Measurements from ENCODE around the gene FRG2B.
A peak's percentile ranks its signal among the peaks of the same experiment; 100 is the strongest.
"Not testable (repeated sequence)": the region's sequence is repeated elsewhere in the genome, so short reads cannot be mapped to it uniquely, and the experiment has no call there.

The FRG2B gene

GRCh38 chr10:133626695-133627094, at the start of gene FRG2B:
Gene FRG2B (minus strand): TSS chr10:133626795. CDS start chr10:133626742, 53 bp downstream.
- not testable (repeated sequence) for DNase-seq

- not testable (repeated sequence) for DNase-seq
These were observed 40.9 kb upstream of the FRG2B start for GRCh38 chr10:133667446-133667845.

- DNase-seq = not testable (repeated sequence)
These were observed 37.1 kb upstream of the FRG2B start for GRCh38 chr10:133663544-133664160.

- DNase-seq = not testable (repeated sequence)
These were observed 34.5 kb upstream of the FRG2B start for GRCh38 chr10:133661122-133661521.

GRCh38 chr10:133660516-133660915, 33.9 kb upstream of the FRG2B start:
- DNase-seq = not testable (repeated sequence)

GRCh38 chr10:133657276-133657675, 30.7 kb upstream of the FRG2B start:
- not testable (repeated sequence) for DNase-seq

GRCh38 chr10:133648872-133649455, 22.4 kb upstream of the FRG2B start:
- DNase-seq = peak; percentile 47

- peak; percentile 40 for DNase-seq
These were observed 20.6 kb upstream of the FRG2B start for GRCh38 chr10:133647075-133647748.

GRCh38 chr10:133637846-133638235, 11.2 kb upstream of the FRG2B start:
- DNase-seq = not testable (repeated sequence)

- peak; percentile 25 for DNase-seq
These were observed 10.7 kb upstream of the FRG2B start for GRCh38 chr10:133637202-133637845.

- peak; percentile 52 for DNase-seq
These were observed 4.2 kb upstream of the FRG2B start for GRCh38 chr10:133630723-133631249.

- not testable (repeated sequence) for DNase-seq
These were observed 4.1 kb downstream of the FRG2B start for GRCh38 chr10:133622544-133622943.

GRCh38 chr10:133618851-133619250, 7.7 kb downstream of the FRG2B start:
- no peak for DNase-seq

- no peak for DNase-seq
These were observed 9.4 kb downstream of the FRG2B start for GRCh38 chr10:133617196-133617595.

- DNase-seq = no peak
These were observed 10.0 kb downstream of the FRG2B start for GRCh38 chr10:133616371-133617130.

- DNase-seq = no peak
These were observed 11.6 kb downstream of the FRG2B start for GRCh38 chr10:133614830-133615580.

GRCh38 chr10:133613699-133614098, 12.9 kb downstream of the FRG2B start:
- no peak for DNase-seq

GRCh38 chr10:133611079-133611478, 15.5 kb downstream of the FRG2B start:
- DNase-seq = no peak

- DNase-seq = peak; percentile 24
These were observed 17.7 kb downstream of the FRG2B start for GRCh38 chr10:133608855-133609254.

- DNase-seq = not testable (repeated sequence)
These were observed 23.2 kb downstream of the FRG2B start for GRCh38 chr10:133603434-133603833.

GRCh38 chr10:133600657-133601056, 25.9 kb downstream of the FRG2B start:
- no peak for DNase-seq

GRCh38 chr10:133599869-133600268, 26.7 kb downstream of the FRG2B start:
- not testable (repeated sequence) for DNase-seq
